GM12878 (cell line): Measurements from ENCODE around the gene JDP2. TPM values are rescaled to one million over a fixed set of nuclear protein-coding genes. Genes with fewer than 3 reads are reported as not detected.

Experiments used
- EP300 ChIP-seq, 2 experiments: fragments of 150-350 bp in 1 of 2; IDR thresholded peaks; 2 replicates each; pipeline ENCODE4 v1.6.1; 2011 to 2012; ENCODE audit warnings: low read depth in 2 of 2, low read length in 2 of 2, borderline replicate concordance in 1 of 2, improper control_type of control experiment in 1 of 2, inconsistent platforms in 1 of 2; ENCODE audit not compliant: control insufficient read depth in 1 of 2
- IRF5 ChIP-seq: fragments of 450-650 bp; IDR thresholded peaks from 2 replicates; pipeline ENCODE4 v1.6.1; 2017; ENCODE audit warnings: borderline replicate concordance
- KDM1A ChIP-seq: fragments of 200-600 bp; sonication (generic); IDR thresholded peaks from 2 replicates; pipeline ENCODE4 v1.6.1; 2016; ENCODE audit warnings: borderline replicate concordance
- MLLT1 ChIP-seq: fragments of 450-650 bp; IDR thresholded peaks from 2 replicates; pipeline ENCODE4 v1.6.1; 2016; ENCODE audit warnings: mild to moderate bottlenecking
- NKRF ChIP-seq: fragments of 450-650 bp; conservative IDR thresholded peaks from 2 replicates; pipeline ENCODE4 v1.6.1; 2017; ENCODE audit warnings: mild to moderate bottlenecking, moderate library complexity
- NR2F1 ChIP-seq: fragments of 450-650 bp; conservative IDR thresholded peaks from 2 replicates; pipeline ENCODE4 v1.6.1; 2017; ENCODE audit warnings: mild to moderate bottlenecking
- NRF1 ChIP-seq: conservative IDR thresholded peaks from 2 replicates; pipeline ENCODE4 v1.6.1; 2011; ENCODE audit warnings: mild to moderate bottlenecking, low read depth, low read length, improper control_type of control experiment
- RFX5 ChIP-seq: IDR thresholded peaks from 2 replicates; pipeline ENCODE4 v1.6.1; 2011; ENCODE audit warnings: low read depth, low read length, improper control_type of control experiment
- RUNX3 ChIP-seq: IDR thresholded peaks from 2 replicates; pipeline ENCODE4 v1.6.1; 2012; ENCODE audit warnings: low read length, inconsistent platforms
- SKIL ChIP-seq: fragments of 450-650 bp; IDR thresholded peaks from 2 replicates; pipeline ENCODE4 v1.6.1; 2017; ENCODE audit warnings: mild to moderate bottlenecking, low read depth, inconsistent platforms; ENCODE audit not compliant: poor library complexity, severe bottlenecking
- STAT3 ChIP-seq: IDR thresholded peaks from 2 replicates; pipeline ENCODE4 v1.6.1; 2011; ENCODE audit warnings: low read depth, low read length, improper control_type of control experiment
- ZBED1 ChIP-seq: IDR thresholded peaks from 2 replicates; pipeline ENCODE4 v1.6.1; 2016; ENCODE audit warnings: borderline replicate concordance
- ZNF687 ChIP-seq: fragments of 450-650 bp; IDR thresholded peaks from 2 replicates; pipeline ENCODE4 v1.6.1; 2017; ENCODE audit warnings: mild to moderate bottlenecking, moderate library complexity
- ZZZ3 ChIP-seq: IDR thresholded peaks from 2 replicates; pipeline ENCODE4 v1.6.1; 2011; ENCODE audit warnings: low read depth; ENCODE audit not compliant: control insufficient read depth, insufficient read length
- polyA plus RNA-seq, 11 experiments: library from polyadenylated mRNA; depleted of rRNA in 4 of 11; unstranded in 6 of 11; stranded (reverse) in 5 of 11; fragments of >200 nt; fragmentation: Nextera tagmentation in 4 of 11; fragmentation: Illumina TruSeq in 1 of 11; extraction: Ambion mirVana in 4 of 11; extraction: Trizol in 1 of 11; gene quantifications; 1 replicate in 1 of 11; 2 replicates in 10 of 11; pipeline versions ENCODE4 v1.2.1 to v1.2.3, GENCODE V29; 2011 to 2016; ENCODE audit warnings: inconsistent platforms in 2 of 11, missing spikeins in 2 of 11, low read depth in 1 of 11
- total RNA-seq, 4 experiments: library from RNA; depleted of rRNA in 3 of 4; stranded (reverse); fragments of >200 nt in 3 of 4; fragmentation: Illumina TruSeq in 1 of 4; extraction: Trizol in 1 of 4; gene quantifications; 2 replicates each; pipeline versions ENCODE4 v1.2.1 to v1.2.3, GENCODE V29; 2013 to 2021
- TF ChIP-seq, protein P1 (sequence below): IDR thresholded peaks from 2 replicates; pipeline ENCODE4 v1.6.1; 2011; ENCODE audit warnings: borderline replicate concordance, low read depth, mild to moderate bottlenecking, moderate library complexity, low read length; ENCODE audit not compliant: insufficient read depth, poor library complexity, severe bottlenecking

JDP2 gene
- total and polyA plus RNA-seq, 10 of the 15 experiments (the other 5 are each of a cell fraction or from before 2014, with no cell fraction given) = 0.71 to 21.3 (median 11.2) TPM

GRCh38 chr14:75426332-75427125 is 1.3 kb upstream of the JDP2 start (continued):
- TF ChIP-seq EP300 (IDR thresholded peaks at IDR 0.05; ENCODE audit: borderline replicate concordance in 1 of 2, control insufficient read depth in 1 of 2, low read depth in 2 of 2, low read length in 2 of 2) = peak in 1 of 2 experiments; percentile 13; a peak in 1 of 4 replicates
- TF ChIP-seq RUNX3 = peak; percentile 17; the same call in 1 of the 2 replicates
- no peak for TF ChIP-seq STAT3
- no peak for TF ChIP-seq ZZZ3
- peak; percentile 21 for TF ChIP-seq SKIL
- TF ChIP-seq NRF1 = no peak
- no peak for TF ChIP-seq RFX5
- no peak for TF ChIP-seq KDM1A
- TF ChIP-seq NKRF = no peak
- peak; percentile 60; the same call in 1 of the 2 replicates for TF ChIP-seq ZBED1
- no peak for TF ChIP-seq IRF5
- TF ChIP-seq MLLT1 = 0 out of 2 replicates have a peak, but pooled peaks have one; percentile 49
- TF ChIP-seq, protein P1, sequence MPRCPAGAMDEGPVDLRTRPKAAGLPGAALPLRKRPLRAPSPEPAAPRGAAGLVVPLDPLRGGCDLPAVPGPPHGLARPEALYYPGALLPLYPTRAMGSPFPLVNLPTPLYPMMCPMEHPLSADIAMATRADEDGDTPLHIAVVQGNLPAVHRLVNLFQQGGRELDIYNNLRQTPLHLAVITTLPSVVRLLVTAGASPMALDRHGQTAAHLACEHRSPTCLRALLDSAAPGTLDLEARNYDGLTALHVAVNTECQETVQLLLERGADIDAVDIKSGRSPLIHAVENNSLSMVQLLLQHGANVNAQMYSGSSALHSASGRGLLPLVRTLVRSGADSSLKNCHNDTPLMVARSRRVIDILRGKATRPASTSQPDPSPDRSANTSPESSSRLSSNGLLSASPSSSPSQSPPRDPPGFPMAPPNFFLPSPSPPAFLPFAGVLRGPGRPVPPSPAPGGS = peak; percentile 29
- 0 out of 2 replicates have a peak, but pooled peaks have one; percentile 45 for TF ChIP-seq NR2F1
- peak; percentile 93 for TF ChIP-seq ZNF687
